HPDE6-E6E7 (cell line): ENCODE measurements around the gene FCHSD1.
"Not testable (repeated sequence)": the region's sequence is repeated elsewhere in the genome, so short reads cannot be mapped to it uniquely, and the experiment has no call there.

Experiments used
- DNase-seq: peaks from one replicate; pipeline ENCODE4 v3.0.0; 2011; ENCODE audit warnings: missing footprints; ENCODE audit errors: extremely low spot score

Gene FCHSD1

DNA sequence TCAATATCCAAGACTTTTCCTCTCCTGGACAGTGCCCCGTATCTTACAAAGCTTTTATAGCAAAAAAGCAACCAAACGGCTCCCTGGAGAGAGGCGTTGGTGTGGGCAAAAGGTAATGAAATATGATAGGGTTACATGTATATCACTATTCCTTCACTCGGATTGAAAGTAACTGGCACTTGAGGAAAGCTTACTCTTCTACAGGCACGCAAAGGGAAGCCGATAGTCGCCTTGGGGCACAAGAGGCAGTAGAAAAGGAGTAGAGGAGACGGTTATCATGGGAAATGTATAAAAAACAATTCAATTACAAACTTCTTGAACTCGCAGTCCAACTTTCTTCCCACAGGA, 33.6 kb downstream of the FCHSD1 start:
- DNase-seq, result no peak

DNA sequence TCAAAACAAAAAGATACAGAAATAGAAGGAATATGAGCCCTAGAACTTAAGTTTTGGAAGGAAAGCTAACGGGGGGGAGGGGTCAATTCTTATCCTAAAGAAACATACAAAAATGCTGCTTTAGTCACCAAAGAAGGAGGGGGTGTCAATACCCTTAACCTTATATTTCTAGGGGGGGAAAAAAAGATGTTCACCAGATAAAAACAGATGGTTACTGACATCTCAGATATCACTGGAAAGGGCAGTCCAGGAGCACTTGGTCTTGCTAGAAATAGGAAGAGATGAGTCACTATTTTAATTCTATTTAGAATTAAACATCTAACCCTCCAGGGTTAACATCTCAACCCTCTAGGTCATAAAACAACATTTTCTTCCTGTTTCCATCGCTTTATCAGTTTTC, 34.1 kb downstream of the FCHSD1 start:
- DNase-seq, result no peak

DNA sequence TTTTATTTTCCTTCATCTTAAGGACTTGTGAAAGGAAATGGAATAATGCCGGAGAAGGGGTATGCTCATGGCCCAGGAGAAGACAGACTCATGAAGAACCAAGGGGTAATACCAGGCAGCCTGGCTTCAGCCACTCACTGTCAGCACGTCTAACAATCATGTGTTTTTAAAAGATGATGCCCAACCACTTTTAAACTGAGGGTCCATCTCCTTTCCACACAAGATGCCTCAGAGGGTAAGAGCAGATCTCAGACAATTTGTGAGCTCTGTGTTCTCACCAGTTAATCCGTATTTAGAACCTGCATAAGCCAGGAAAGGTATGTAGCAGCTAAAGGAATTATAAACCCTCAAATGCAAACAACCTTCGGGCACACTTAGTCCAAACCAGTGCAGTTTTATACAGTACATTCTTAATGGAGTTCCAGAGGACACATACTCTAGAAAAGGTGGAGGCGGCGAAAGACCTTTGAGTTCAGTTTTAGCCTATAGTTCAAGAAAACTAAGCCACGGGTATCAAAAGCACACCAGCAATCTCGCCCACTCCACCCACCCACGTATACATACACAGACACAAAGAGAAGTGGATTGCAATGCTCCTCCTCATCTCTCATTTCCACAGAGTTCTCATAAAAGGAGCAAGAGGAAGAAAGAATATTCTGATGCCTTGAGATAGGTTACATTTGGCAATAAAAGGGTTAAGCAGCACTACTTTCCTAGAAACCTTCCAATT, 35.1 kb downstream of the FCHSD1 start:
- DNase-seq, result no peak

DNA sequence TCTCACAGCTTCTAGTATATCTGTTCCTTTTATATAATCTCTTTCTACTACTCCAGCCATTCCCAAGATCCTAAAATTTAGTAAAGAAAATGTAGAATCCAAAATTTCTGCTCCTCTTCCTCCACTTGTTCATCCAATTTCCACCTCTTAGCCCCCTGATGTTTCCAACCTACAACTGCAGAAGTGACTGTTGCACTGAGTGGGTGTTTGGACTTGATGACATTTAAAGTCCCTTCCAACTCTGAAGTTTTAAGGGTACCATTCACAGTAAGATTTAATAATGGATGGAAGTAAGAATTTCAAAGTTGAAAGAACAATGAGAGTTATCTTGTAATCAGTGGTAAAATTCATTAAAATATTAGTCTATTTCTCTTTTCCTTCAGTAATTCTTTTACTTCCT, 37.9 kb downstream of the FCHSD1 start:
- DNase-seq, result no peak

DNA sequence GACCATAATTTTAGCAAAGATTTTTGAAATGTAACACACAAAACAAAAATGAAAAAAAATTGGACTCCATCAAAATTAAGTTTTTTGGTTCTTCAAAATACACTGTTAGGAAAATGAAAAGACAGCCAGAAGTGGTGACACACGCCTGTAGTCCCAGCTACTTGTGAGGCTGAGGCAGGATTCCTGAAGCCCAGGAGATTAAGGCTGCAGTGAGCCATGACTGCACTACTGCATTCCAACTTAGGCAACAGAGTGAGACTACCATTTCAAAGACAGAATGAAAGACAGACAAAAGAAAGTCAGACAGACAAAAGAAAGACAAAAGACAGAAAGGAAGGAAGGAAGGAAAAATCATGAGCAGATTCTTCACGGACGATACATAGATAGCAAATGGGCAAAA, 39.9 kb downstream of the FCHSD1 start:
- DNase-seq, result no peak

DNA sequence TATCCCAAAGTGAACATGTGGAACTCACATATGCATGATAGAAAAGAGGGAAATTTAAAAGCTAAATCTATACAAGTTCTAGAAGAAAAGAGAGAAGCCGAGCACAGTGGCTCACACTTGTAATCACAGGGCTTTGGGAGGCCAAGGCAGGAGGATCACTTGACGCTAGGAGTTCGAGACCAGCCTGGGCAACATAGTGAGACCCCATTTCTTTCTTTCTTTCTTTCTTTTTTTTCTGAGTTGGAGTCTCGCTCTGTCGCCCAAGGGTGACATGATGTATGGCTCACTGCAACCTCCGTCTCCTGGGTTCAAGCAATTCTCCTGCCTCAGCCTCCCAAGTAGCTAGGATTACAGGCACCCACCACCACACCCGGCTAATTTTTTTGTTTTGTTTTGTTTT, 41.3 kb downstream of the FCHSD1 start:
- DNase-seq, result not testable (repeated sequence)

DNA sequence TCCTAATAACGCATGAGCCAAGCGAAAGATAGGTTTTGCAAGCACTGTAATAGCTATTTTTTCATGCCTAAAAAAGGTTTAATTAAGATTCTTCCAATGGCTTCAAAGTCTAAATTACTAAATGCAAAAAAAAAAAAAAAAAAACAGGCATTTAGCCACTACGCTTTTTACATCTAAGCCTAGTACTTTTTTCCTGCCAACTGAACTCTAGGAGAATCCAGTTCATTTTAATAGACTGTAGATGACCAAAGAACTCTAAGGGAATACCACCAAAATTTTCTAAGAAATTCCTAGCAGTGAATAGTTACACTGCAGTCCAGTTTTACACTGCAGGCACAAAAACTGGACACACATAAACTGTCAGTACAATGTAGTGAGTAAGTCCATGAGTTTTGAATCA, 42.2 kb downstream of the FCHSD1 start:
- no peak for DNase-seq

DNA sequence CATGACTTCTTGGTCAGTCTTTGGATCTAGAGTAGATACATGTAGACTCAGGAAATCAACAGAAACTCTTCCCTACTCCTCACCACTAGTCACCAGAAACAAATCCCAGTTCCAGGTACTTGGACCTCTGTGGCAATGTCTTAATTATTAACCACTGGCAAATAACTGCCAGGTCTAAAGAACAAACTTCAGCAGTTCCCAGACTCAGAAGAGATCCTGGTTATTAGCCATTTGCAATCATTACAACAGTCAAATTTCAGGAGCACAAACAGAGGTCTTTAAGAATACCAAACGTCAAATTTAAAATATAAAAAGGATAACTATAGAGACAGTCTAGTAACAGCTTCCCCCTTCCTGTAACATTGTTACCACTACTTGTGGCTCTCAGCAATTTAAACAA, 42.7 kb downstream of the FCHSD1 start:
- DNase-seq, result no peak

DNA sequence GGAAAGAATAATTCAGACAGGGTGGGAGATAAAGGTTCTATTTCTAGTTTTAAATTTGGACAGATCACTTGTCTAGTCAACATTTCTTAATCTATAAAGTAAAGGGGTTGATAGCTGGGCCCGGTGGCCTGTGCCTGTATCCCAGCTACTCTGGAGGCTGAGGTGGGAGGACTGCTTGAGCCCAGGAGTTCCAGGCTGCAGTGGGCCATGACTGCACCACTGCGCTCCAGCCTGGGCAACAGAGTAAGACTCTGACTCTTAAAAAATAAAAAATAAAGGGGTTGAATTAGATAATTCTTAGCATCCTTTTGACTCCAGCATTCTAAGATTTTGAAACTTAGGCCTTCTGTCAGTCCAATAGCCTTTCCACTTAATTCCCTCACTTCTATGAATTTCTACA, 43.2 kb downstream of the FCHSD1 start:
- DNase-seq, result no peak

DNA sequence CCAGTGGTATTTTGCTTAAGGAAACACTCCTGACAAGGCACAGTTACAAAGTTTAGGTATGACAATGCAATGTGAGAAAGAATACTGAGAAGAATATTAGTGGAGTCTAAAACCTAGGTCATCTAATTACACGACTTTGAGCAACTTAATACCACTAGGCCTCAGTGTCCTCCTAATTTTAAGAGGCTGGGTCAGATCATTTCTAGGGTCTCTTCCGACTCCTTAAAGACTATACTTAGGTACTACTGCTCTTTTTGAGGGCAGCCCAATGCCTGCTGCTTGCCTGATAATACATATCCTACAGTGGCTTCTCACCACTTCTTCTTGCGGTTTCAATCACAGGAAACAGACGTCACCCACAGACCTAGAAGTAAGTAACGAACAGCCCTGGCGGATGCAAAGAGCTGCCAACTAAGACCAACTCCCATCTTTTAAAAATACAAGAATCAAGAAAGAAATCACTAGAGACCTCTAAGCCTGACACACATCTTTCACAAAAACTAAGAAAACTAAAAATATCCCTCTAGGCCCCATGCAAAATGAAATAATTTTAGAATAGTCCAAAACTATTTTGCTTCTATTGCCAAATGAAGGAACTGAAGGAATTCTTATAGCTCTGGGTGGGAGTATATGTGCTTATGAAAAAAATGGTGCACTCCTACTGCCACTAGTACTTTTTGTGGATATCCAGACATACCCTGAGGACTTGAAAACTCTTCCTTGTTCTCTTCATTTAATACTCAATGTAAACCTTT, 45.5 kb downstream of the FCHSD1 start:
- no peak for DNase-seq

DNA sequence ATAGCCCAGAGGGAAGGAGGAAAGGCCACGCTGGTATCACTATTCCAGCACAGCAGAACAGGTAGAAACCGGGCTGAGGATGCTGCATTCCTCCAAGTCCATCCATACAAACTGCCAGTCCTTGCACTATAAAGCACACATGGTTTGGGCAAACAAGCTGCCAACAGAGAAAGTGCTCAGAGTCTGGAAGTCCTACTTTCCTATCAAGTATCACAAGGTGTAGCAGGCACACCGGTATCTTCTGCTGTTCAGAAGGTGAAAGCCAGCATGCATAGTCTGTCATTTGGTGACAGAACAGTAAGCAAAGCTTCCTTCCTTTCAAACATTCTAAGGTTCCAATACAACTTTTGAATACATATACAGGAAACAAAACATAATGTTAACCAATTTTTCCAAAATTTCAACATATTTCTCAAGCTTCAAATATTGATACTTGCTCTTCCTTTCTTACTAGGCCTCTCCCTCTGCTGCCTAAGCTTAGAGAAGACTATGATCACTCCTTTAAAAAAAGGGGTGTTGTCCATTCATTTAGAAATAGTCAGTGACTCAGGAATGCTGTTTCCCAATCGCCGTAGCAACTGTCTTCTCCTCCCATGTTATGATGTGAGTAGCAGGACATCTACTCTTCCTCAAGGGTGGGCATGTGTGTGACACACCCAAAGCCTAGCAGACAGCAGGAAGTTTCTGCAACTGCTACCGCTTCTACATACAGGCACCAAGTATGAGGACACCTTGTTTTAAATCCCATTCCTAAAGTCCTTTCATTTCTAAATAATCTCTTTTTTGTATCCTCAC, 47.1 kb downstream of the FCHSD1 start:
- peak; percentile 90 for DNase-seq

DNA sequence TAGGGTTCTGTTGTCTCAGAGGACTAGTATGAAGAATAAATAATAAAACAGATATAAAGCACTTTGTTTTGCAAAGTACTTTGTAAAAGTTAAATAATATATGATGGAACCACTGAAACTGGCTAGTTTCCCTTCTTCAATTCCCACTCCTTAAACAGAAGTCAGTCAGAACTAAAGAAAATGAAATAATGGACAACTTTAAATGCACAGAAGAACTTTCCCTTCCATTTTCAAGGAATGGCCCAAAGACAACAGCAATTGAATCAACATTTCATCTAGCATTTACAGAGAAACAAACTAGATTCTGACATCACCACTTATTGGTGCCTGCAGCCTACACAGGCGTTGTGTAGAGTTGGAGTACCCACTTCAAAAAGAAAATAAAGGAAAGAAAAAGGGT, 48.6 kb downstream of the FCHSD1 start:
- no peak for DNase-seq

DNA sequence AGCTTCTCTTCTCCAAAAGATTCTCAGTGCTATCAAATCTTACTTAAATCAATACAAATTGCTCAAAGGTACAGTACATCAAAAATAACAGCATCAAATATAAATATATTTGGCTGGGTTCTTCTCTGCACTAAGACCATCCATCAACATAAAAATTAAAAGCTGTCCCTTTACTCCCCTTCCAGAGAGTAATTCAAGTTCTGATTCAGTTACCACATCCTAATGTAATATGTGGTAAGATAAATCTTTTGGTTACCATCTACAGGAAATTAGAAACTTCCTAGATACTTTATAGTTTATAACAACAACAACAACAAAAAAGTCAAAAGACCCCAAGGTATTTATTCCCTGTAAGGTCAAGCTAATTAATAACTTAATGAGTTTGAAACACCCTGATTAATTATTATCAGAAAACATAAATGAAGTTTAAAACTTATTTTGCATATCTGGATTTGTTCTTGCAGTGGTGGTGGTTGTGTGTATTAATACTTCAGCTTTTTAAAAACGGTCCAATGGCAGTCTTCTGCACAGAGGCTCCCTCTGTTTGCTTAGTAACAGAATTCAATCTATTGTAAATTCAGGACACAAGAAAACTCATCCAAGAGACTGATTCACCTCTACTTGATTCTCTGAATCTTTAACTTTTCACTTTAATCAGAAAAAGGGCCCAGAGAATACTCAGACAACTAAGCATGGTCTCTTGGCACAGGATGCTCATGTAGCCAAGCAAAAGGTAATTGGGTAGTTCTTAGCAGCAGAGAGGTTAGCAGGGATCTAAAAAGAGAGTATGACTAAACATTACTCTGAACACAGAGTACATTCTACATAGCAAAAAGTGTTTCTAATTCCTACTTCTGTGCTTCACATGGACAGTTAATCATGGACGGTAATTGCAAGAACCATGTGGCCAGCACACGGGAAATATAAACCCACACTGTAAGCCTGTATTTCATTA, 52.5 kb downstream of the FCHSD1 start:
- no peak for DNase-seq

DNA sequence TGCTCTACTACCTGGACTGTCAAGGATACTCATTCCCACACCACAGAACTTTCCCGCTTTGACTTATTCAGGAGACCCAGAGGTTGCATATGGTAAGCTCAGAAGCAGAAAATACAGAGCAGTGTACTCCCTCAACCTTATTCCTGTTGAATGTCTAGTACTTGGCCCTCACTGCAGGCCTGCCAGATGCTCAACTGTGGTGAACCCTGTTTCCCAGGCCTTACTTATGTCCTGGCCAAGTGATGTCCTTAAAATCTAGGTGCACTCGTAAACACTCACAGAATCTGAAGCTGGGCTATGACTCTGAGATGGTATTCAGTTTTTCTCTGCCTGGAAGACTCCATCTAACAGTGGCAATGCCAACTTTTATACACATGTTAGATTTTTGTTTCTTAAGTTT, 53.4 kb downstream of the FCHSD1 start:
- DNase-seq, result no peak

DNA sequence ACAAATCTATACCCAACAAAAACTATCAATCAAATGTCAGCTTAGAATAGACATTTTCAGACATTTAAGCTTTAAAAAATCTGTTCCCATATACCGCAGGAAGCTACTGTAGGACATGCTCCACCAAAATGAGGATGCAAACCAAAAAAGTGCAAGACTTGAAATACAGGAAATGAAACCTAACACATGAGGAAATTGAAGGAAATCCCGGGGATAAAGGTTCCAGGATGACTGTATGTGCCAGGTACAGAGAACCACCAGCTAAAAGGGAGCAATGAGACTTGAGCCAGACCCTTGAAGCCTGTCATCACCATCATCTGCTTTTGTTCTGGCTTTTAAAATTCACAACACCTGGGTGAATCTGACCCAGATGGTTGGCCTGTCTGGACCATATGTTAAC, 53.8 kb downstream of the FCHSD1 start:
- DNase-seq, result no peak

DNA sequence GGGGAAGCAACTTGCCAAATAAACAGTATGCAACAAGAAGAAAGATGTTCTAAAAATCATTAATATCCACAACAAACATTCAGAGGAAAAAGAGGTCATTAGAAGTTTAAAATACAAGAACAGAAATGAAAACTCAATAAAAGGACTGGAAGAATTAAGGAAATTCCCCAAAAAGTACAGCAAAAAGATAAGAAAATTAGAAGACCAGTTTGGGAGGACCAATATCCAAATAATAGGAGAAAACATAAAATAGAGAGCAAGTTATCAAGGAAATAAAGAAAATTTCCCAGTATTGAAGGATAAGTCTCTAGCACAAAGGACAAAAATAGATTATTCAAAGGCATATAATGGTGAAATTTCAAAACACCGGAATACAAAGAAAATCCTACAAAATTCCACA, 54.4 kb downstream of the FCHSD1 start:
- DNase-seq, result no peak

DNA sequence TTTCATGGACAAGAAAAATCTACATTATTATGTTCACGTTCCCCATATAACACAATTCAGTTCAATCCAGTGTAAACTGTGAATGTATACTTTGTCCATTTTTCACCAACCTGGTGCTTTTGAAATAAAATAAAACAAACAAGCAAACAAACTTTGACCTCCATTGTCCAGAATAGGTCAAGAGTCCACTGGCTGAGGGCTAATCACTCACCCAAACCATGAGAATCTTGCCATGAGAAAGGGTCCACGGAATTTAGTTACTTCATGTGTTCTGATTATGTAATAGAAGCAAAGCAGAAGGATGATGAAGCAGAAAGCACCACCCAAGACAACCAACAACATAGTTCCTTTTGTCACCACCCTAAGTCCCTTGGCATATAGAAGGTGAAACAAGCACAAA, 61.1 kb downstream of the FCHSD1 start:
- no peak for DNase-seq
